A673 (cell line): ENCODE measurements around the gene BAG2. TPM values are rescaled to one million over a fixed set of nuclear protein-coding genes. Genes with fewer than 3 reads are reported as not detected.

Source experiments
- BruUV-seq: library from RNA; stranded (reverse); fragments of 400-500 nt; replicated peaks from 2 replicates; lab custom pipeline; 2021; lab: Mats Ljungman, UMichigan
- CTCF ChIA-PET: fragments of 300-600 bp; sonication (Branson Sonifier 250); formaldehyde crosslinking; loops from one replicate; lab custom pipeline; 2022; ENCODE audit warnings: antibody characterized with exemption; lab: Charles Lee
- POLR2A ChIA-PET: fragments of 300-600 bp; sonication (Branson Sonifier 250); formaldehyde crosslinking; loops from one replicate; lab custom pipeline; 2022; ENCODE audit warnings: antibody characterized with exemption; ENCODE audit not compliant: low non-redundant PET; lab: Charles Lee
- DNase-seq: peaks from one replicate; pipeline ENCODE4 v3.0.0-alpha.2; 2015; ENCODE audit warnings: low spot score
- H3K27ac ChIP-seq: fragments of 200-600 bp; sonication (generic); 2 replicates; pipeline ENCODE4 v1.5.1; 2016; ENCODE audit warnings: mixed run types, low read depth, mild to moderate bottlenecking, mixed read lengths, antibody characterized with exemption, low read length; ENCODE audit not compliant: poor library complexity, severe bottlenecking
- H3K27me3 ChIP-seq: fragments of 200-600 bp; sonication (generic); replicated peaks from 2 replicates; pipeline ENCODE4 v1.6.1; 2017; ENCODE audit warnings: mixed run types, low read depth, mild to moderate bottlenecking, mixed read lengths, antibody characterized with exemption, low read length; ENCODE audit not compliant: insufficient read depth, poor library complexity
- H3K36me3 ChIP-seq: fragments of 200-600 bp; sonication (generic); 2 replicates; pipeline ENCODE4 v1.6.1; 2016; ENCODE audit warnings: mixed run types, mild to moderate bottlenecking, mixed read lengths, antibody characterized with exemption, low read length; ENCODE audit not compliant: insufficient read depth, poor library complexity, severe bottlenecking
- H3K4me1 ChIP-seq: fragments of 200-600 bp; sonication (generic); 2 replicates; pipeline ENCODE4 v1.6.1; 2017; ENCODE audit warnings: mixed run types, mild to moderate bottlenecking, mixed read lengths, antibody characterized with exemption, low read length; ENCODE audit not compliant: insufficient read depth, poor library complexity, severe bottlenecking
- H3K4me3 ChIP-seq: fragments of 200-600 bp; sonication (generic); 2 replicates; pipeline ENCODE4 v1.5.1; 2016; ENCODE audit warnings: low read depth, mixed run types, mild to moderate bottlenecking, mixed read lengths, low read length; ENCODE audit not compliant: poor library complexity, severe bottlenecking
- H3K9me3 ChIP-seq: fragments of 200-600 bp; sonication (generic); 2 replicates; pipeline ENCODE4 v1.6.1; 2016; ENCODE audit warnings: mixed run types, low read depth, mild to moderate bottlenecking, mixed read lengths, antibody characterized with exemption, low read length; ENCODE audit not compliant: poor library complexity, severe bottlenecking
- CTCF ChIP-seq: fragments of 300-800, 200-600 bp; sonication (generic); conservative IDR thresholded peaks from 2 replicates; pipeline ENCODE4 v1.5.1; 2017; ENCODE audit warnings: low read depth, mild to moderate bottlenecking, antibody characterized with exemption, low read length, moderate library complexity, mixed read lengths
- EZH2 ChIP-seq: fragments of 200-600 bp; sonication (generic); IDR thresholded peaks from 2 replicates; pipeline ENCODE4 v1.6.1; 2017; ENCODE audit warnings: borderline replicate concordance, low read depth, mild to moderate bottlenecking, mixed read lengths, antibody characterized with exemption, low read length; ENCODE audit not compliant: poor library complexity, severe bottlenecking
- intact Hi-C: fragments of 100-400 bp; cut with micrococcal nuclease; formaldehyde crosslinking; loops from one replicate; pipeline ENCODE4 v1.10.0; 2022; ENCODE audit not compliant: unreplicated experiment
- total RNA-seq: library from RNA; stranded (reverse); gene quantifications from 2 replicates; pipeline ENCODE4 v1.2.3, GENCODE V29; 2021

The BAG2 gene
- total RNA-seq, 1 experiment from 2014 or later = 27.0 TPM

- peaks cover 18% of the 10 kb centered on the region for H3K36me3 ChIP-seq
- intact Hi-C loops = no loop called here
- POLR2A ChIA-PET = no interaction called here
- CTCF ChIA-PET = no interaction called here
- H3K4me3 ChIP-seq = no peak overlapping the region
- no peak overlapping the region for H3K27ac ChIP-seq
- no peaks in the 10 kb centered on the region for H3K9me3 ChIP-seq
- no peaks in the 10 kb centered on the region for H3K4me1 ChIP-seq
- TF ChIP-seq EZH2 (no peak), CTCF (no peak)
- BruUV-seq = no TSS peak
- no peak for DNase-seq
- no peaks in the 10 kb centered on the region for H3K27me3 ChIP-seq
Measured at GRCh38 chr6:57158658-57159057, 13.5 kb upstream of the BAG2 start.

- H3K27me3 ChIP-seq = no peaks in the 10 kb centered on the region
- peaks cover 4% of the 10 kb centered on the region for H3K9me3 ChIP-seq
- DNase-seq = no peak
- no peak overlapping the region for H3K4me3 ChIP-seq
- peaks cover 18% of the 10 kb centered on the region for H3K36me3 ChIP-seq
- POLR2A ChIA-PET = no interaction called here
- intact Hi-C loops = no loop called here
- no peaks in the 10 kb centered on the region for H3K4me1 ChIP-seq
- no peak for TF ChIP-seq CTCF
- no peak for TF ChIP-seq EZH2
- CTCF ChIA-PET = no interaction called here
- no peak overlapping the region for H3K27ac ChIP-seq
- BruUV-seq = no TSS peak
Measured at GRCh38 chr6:57159127-57159526, 13.0 kb upstream of the BAG2 start.

GRCh38 chr6:57162028-57162427 lies 10.1 kb upstream of the BAG2 start:
- CTCF ChIA-PET = no interaction called here
- H3K4me3 ChIP-seq = no peak overlapping the region
- peaks cover 23% of the 10 kb centered on the region for H3K36me3 ChIP-seq
- H3K27ac ChIP-seq = no peak overlapping the region
- BruUV-seq = no TSS peak
- intact Hi-C loops = no loop called here
- no peak for TF ChIP-seq EZH2
- POLR2A ChIA-PET = no interaction called here
- peaks cover 14% of the 10 kb centered on the region for H3K9me3 ChIP-seq
- H3K4me1 ChIP-seq = no peaks in the 10 kb centered on the region
- no peak for DNase-seq
- no peaks in the 10 kb centered on the region for H3K27me3 ChIP-seq

- Histone ChIP-seq H3K27ac (no peak overlapping the region), H3K9me3 (peaks cover 14% of the 10 kb centered on the region), H3K27me3 (no peaks in the 10 kb centered on the region), H3K4me1 (no peaks in the 10 kb centered on the region), H3K36me3 (peaks cover 28% of the 10 kb centered on the region), H3K4me3 (no peak overlapping the region)
- TF ChIP-seq CTCF = no peak
- ChIA-PET POLR2A (no interaction called here), CTCF (no interaction called here)
- intact Hi-C loops = no loop called here
- BruUV-seq = no TSS peak
- no peak for DNase-seq
Measured at GRCh38 chr6:57162516-57162915, 9.6 kb upstream of the BAG2 start.
